ENCODE data around the gene SFRP2.

The SFRP2 gene

GRCh38 chr4:153788413-153789276 lies at the start of gene SFRP2:
TSS of gene SFRP2 (minus strand) at chr4:153789083. CDS start at chr4:153788835, 248 bp downstream.
- peaks cover 76% of the 10 kb centered on the region for H3K27me3 ChIP-seq
- H3K9me3 ChIP-seq = peaks cover 33% of the 10 kb centered on the region
- H3K27ac ChIP-seq = no peak within 1 kb of the TSS
- TF ChIP-seq Cebpa-rat (IDR thresholded peaks at IDR 0.05) = no peak
- no peaks in the 10 kb centered on the region for H3K36me3 ChIP-seq
- peaks cover 13% of the 10 kb centered on the region for H3K4me1 ChIP-seq
- peak within 1 kb of the TSS; percentile 59 for H3K4me3 ChIP-seq
- H3K4me2 ChIP-seq = peak within 1 kb of the TSS; percentile 83
- peaks cover 45% of the 10 kb centered on the region for H4K20me1 ChIP-seq
- no peak within 1 kb of the TSS for H3K9ac ChIP-seq

GRCh38 chr4:153838564-153838963 lies 49.7 kb upstream of the SFRP2 start:
- H3K9ac ChIP-seq = no peak overlapping the region
- H4K20me1 ChIP-seq = no peaks in the 10 kb centered on the region
- H3K4me2 ChIP-seq = no peak overlapping the region

GRCh38 chr4:153834901-153835300 lies 46.0 kb upstream of the SFRP2 start:
- Histone ChIP-seq H3K4me1 (peaks cover 14% of the 10 kb centered on the region), H3K36me3 (no peaks in the 10 kb centered on the region), H3K4me2 (no peak overlapping the region), H3K27ac (no peak overlapping the region), H3K27me3 (no peaks in the 10 kb centered on the region), H3K9ac (no peak overlapping the region), H3K4me3 (no peak overlapping the region), H3K9me3 (no peaks in the 10 kb centered on the region), H4K20me1 (no peaks in the 10 kb centered on the region)
- no peak for TF ChIP-seq Cebpa-rat (IDR thresholded peaks at IDR 0.05)

More at GRCh38 chr4:153838564-153838963, 49.7 kb upstream of the SFRP2 start:
- TF ChIP-seq Cebpa-rat (IDR thresholded peaks at IDR 0.05) = no peak
- Histone ChIP-seq H3K27ac (no peak overlapping the region), H3K27me3 (no peaks in the 10 kb centered on the region), H3K36me3 (no peaks in the 10 kb centered on the region), H3K4me1 (no peaks in the 10 kb centered on the region), H3K4me3 (no peak overlapping the region), H3K9me3 (no peaks in the 10 kb centered on the region; the same call in 1 of the 2 replicates)

GRCh38 chr4:153832720-153833287 lies 43.9 kb upstream of the SFRP2 start:
- Histone ChIP-seq H4K20me1 (no peaks in the 10 kb centered on the region), H3K9ac (no peak overlapping the region), H3K36me3 (no peaks in the 10 kb centered on the region), H3K4me1 (peaks cover 14% of the 10 kb centered on the region), H3K4me2 (peak overlapping the region; percentile 54), H3K27ac (no peak overlapping the region), H3K9me3 (no peaks in the 10 kb centered on the region), H3K4me3 (no peak overlapping the region), H3K27me3 (no peaks in the 10 kb centered on the region)
- no peak for TF ChIP-seq Cebpa-rat (IDR thresholded peaks at IDR 0.05)

- Histone ChIP-seq H3K36me3 (no peaks in the 10 kb centered on the region), H3K9me3 (no peaks in the 10 kb centered on the region), H3K27me3 (no peaks in the 10 kb centered on the region), H4K20me1 (no peaks in the 10 kb centered on the region), H3K9ac (no peak overlapping the region), H3K4me1 (peaks cover 14% of the 10 kb centered on the region), H3K4me3 (no peak overlapping the region), H3K4me2 (peak overlapping the region; percentile 54; the same call in 1 of the 2 replicates), H3K27ac (no peak overlapping the region)
- no peak for TF ChIP-seq Cebpa-rat (IDR thresholded peaks at IDR 0.05)
Observed at GRCh38 chr4:153832054-153832453, 43.2 kb upstream of the SFRP2 start.

GRCh38 chr4:153831245-153831644 lies 42.4 kb upstream of the SFRP2 start:
- Histone ChIP-seq H3K4me2 (no peak overlapping the region), H3K27ac (no peak overlapping the region), H3K9me3 (no peaks in the 10 kb centered on the region), H3K36me3 (no peaks in the 10 kb centered on the region), H4K20me1 (no peaks in the 10 kb centered on the region), H3K27me3 (no peaks in the 10 kb centered on the region), H3K4me1 (peaks cover 14% of the 10 kb centered on the region), H3K9ac (no peak overlapping the region), H3K4me3 (no peak overlapping the region)
- TF ChIP-seq Cebpa-rat (IDR thresholded peaks at IDR 0.05) = no peak

GRCh38 chr4:153825691-153826090 lies 36.8 kb upstream of the SFRP2 start:
- Histone ChIP-seq H4K20me1 (no peaks in the 10 kb centered on the region), H3K27me3 (no peaks in the 10 kb centered on the region), H3K4me1 (no peaks in the 10 kb centered on the region), H3K27ac (no peak overlapping the region), H3K9me3 (no peaks in the 10 kb centered on the region), H3K4me3 (no peak overlapping the region), H3K36me3 (no peaks in the 10 kb centered on the region), H3K4me2 (no peak overlapping the region), H3K9ac (no peak overlapping the region)
- TF ChIP-seq Cebpa-rat (IDR thresholded peaks at IDR 0.05) = no peak

GRCh38 chr4:153825126-153825525 lies 36.2 kb upstream of the SFRP2 start:
- no peak overlapping the region for H3K4me2 ChIP-seq
- no peak for TF ChIP-seq Cebpa-rat (IDR thresholded peaks at IDR 0.05)

GRCh38 chr4:153824501-153824900 lies 35.6 kb upstream of the SFRP2 start:
- no peak overlapping the region for H3K27ac ChIP-seq
- H3K4me2 ChIP-seq = no peak overlapping the region
- H3K9me3 ChIP-seq = peaks cover 7% of the 10 kb centered on the region; the same call in 1 of the 2 replicates
- no peak overlapping the region for H3K4me3 ChIP-seq
- TF ChIP-seq Cebpa-rat (IDR thresholded peaks at IDR 0.05) = no peak
- no peaks in the 10 kb centered on the region for H4K20me1 ChIP-seq
- H3K9ac ChIP-seq = no peak overlapping the region
- H3K36me3 ChIP-seq = no peaks in the 10 kb centered on the region
- H3K4me1 ChIP-seq = no peaks in the 10 kb centered on the region
- H3K27me3 ChIP-seq = no peaks in the 10 kb centered on the region

More at GRCh38 chr4:153825126-153825525, 36.2 kb upstream of the SFRP2 start:
- Histone ChIP-seq H4K20me1 (no peaks in the 10 kb centered on the region), H3K27me3 (no peaks in the 10 kb centered on the region), H3K4me1 (no peaks in the 10 kb centered on the region), H3K9me3 (0 out of 2 replicates have a peak, but pooled peaks cover 1% of the 10 kb centered on the region), H3K4me3 (no peak overlapping the region), H3K9ac (no peak overlapping the region), H3K27ac (no peak overlapping the region), H3K36me3 (no peaks in the 10 kb centered on the region)

- Histone ChIP-seq H3K27me3 (no peaks in the 10 kb centered on the region), H3K27ac (no peak overlapping the region), H3K4me1 (no peaks in the 10 kb centered on the region), H4K20me1 (no peaks in the 10 kb centered on the region), H3K4me2 (no peak overlapping the region), H3K36me3 (no peaks in the 10 kb centered on the region), H3K9me3 (peaks cover 7% of the 10 kb centered on the region; the same call in 1 of the 2 replicates), H3K9ac (no peak overlapping the region), H3K4me3 (no peak overlapping the region)
- no peak for TF ChIP-seq Cebpa-rat (IDR thresholded peaks at IDR 0.05)
Observed at GRCh38 chr4:153823483-153823882, 34.6 kb upstream of the SFRP2 start.
